ENCODE results near the gene TMEM123. TPM values are rescaled to one million over a fixed set of nuclear protein-coding genes. Genes with fewer than 3 reads are reported as not detected.

The TMEM123 gene
- total and polyA plus RNA-seq, 2 donors (not counting 3 experiments of a cell fraction or from before 2014, with no cell fraction given): 201 to 257 TPM

GRCh38 chr11:102471474-102471873, 18.9 kb upstream of the TMEM123 start:
- TF ChIP-seq, protein P1, sequence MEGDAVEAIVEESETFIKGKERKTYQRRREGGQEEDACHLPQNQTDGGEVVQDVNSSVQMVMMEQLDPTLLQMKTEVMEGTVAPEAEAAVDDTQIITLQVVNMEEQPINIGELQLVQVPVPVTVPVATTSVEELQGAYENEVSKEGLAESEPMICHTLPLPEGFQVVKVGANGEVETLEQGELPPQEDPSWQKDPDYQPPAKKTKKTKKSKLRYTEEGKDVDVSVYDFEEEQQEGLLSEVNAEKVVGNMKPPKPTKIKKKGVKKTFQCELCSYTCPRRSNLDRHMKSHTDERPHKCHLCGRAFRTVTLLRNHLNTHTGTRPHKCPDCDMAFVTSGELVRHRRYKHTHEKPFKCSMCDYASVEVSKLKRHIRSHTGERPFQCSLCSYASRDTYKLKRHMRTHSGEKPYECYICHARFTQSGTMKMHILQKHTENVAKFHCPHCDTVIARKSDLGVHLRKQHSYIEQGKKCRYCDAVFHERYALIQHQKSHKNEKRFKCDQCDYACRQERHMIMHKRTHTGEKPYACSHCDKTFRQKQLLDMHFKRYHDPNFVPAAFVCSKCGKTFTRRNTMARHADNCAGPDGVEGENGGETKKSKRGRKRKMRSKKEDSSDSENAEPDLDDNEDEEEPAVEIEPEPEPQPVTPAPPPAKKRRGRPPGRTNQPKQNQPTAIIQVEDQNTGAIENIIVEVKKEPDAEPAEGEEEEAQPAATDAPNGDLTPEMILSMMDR (IDR thresholded peaks at IDR 0.05; ENCODE audit: extremely low read depth in 1 of 2, insufficient read depth in 1 of 2, low read depth in 1 of 2, low read length in 2 of 2): no peak
- TF ChIP-seq EZH2 (IDR thresholded peaks at IDR 0.05; ENCODE audit: borderline replicate concordance, low read depth, low read length, severe bottlenecking) (no peak), POLR2AphosphoS5 (IDR thresholded peaks at IDR 0.05; ENCODE audit: insufficient read depth, low read depth, low read length) (no peak), FOS (IDR thresholded peaks at IDR 0.05; ENCODE audit: borderline replicate concordance, insufficient read depth, low read length) (no peak), MAX (IDR thresholded peaks at IDR 0.05; ENCODE audit: insufficient read depth, insufficient read length) (no peak), POLR2A (IDR thresholded peaks at IDR 0.05; ENCODE audit: low read depth, low read length) (no peak), JUN (IDR thresholded peaks at IDR 0.05; ENCODE audit: borderline replicate concordance, insufficient read depth, insufficient read length, low read depth) (no peak), GATA2 (IDR thresholded peaks at IDR 0.05; ENCODE audit: insufficient read depth, insufficient read length, low read depth, low read length) (no peak), MYC (IDR thresholded peaks at IDR 0.05; ENCODE audit: low read depth, low read length) (no peak)
- DNase-seq (ENCODE audit: low read depth, low spot score) (no peak), FAIRE-seq (no peak)
- Histone ChIP-seq H3K9ac (replicated peaks; ENCODE audit: extremely low read depth, insufficient read depth, low read length) (no peak overlapping the region), H4K20me1 (replicated peaks; ENCODE audit: control insufficient read depth, extremely low read depth, insufficient read depth, low read length) (no peaks in the 10 kb centered on the region), H3K4me3 (replicated peaks in 1 of 3; ENCODE audit: insufficient read depth in 1 of 3, low read depth in 1 of 3, low read length in 3 of 3) (no peak overlapping the region), H3K4me1 (ENCODE audit: control insufficient read depth, extremely low read depth, insufficient read depth, low read length) (peaks cover 12% of the 10 kb centered on the region), H3K9me1 (replicated peaks; ENCODE audit: control insufficient read depth, extremely low read depth, insufficient read depth, low read length) (no peaks in the 10 kb centered on the region), H3K36me3 (ENCODE audit: control insufficient read depth in 2 of 2, extremely low read depth in 1 of 2, insufficient read depth in 2 of 2, low read length in 2 of 2) (no peaks in the 10 kb centered on the region), H3K9me3 (replicated peaks; ENCODE audit: control insufficient read depth, insufficient read depth, low read length) (no peaks in the 10 kb centered on the region), H3K4me2 (ENCODE audit: insufficient read depth, low read length) (no peak overlapping the region), H2AFZ (ENCODE audit: low read depth, low read length) (no peak overlapping the region), H3K27ac (ENCODE audit: insufficient read depth, low read depth, low read length) (no peak overlapping the region), H3K79me2 (ENCODE audit: control insufficient read depth, insufficient read depth, low read length) (no peaks in the 10 kb centered on the region), H3K27me3 (ENCODE audit: control insufficient read depth in 2 of 2, insufficient read depth in 2 of 2, low read length in 2 of 2) (no peaks in the 10 kb centered on the region)
- ChIA-PET POLR2A (no interaction called here), CTCF (interaction anchor here (0.7 kb wide), 1 partner anchor 9 kb away, joined by 3 read pairs; no protein-coding TSS in a partner anchor)
- intact Hi-C loops (cut with micrococcal nuclease): no loop called here
- dilution Hi-C loops (cut with MboI; ENCODE audit: extremely low pct_ligation_motif_present, low sequenced_read_pairs): no loop called here
- BruUV-seq (replicated peaks): no TSS peak
